ENCODE measurements around the gene APC.
"Not testable (repeated sequence)": the region's sequence is repeated elsewhere in the genome, so short reads cannot be mapped to it uniquely, and the experiment has no call there.

Gene APC

GRCh38 chr5:112787896-112788295 lies 50.2 kb downstream of the APC start:
- no peak for DNase-seq

- no peak for DNase-seq
Measured at GRCh38 chr5:112793201-112793600, 55.5 kb downstream of the APC start.

- DNase-seq = no peak
Measured at GRCh38 chr5:112794410-112794809, 56.7 kb downstream of the APC start.

GRCh38 chr5:112795342-112795741 lies 57.7 kb downstream of the APC start:
- no peak for DNase-seq

- DNase-seq = no peak
Measured at GRCh38 chr5:112795944-112796678, 58.4 kb downstream of the APC start.

- no peak for DNase-seq
Measured at GRCh38 chr5:112799661-112800060, 62.0 kb downstream of the APC start.

- DNase-seq = no peak
Measured at GRCh38 chr5:112800891-112801290, 63.2 kb downstream of the APC start.

GRCh38 chr5:112811023-112811422 lies 73.3 kb downstream of the APC start:
- DNase-seq = no peak

- no peak for DNase-seq
Measured at GRCh38 chr5:112812549-112812948, 74.9 kb downstream of the APC start.

- no peak for DNase-seq
Measured at GRCh38 chr5:112820246-112820645, 82.6 kb downstream of the APC start.

- no peak for DNase-seq
Measured at GRCh38 chr5:112822456-112822855, 84.8 kb downstream of the APC start.

GRCh38 chr5:112823181-112823580 lies 85.5 kb downstream of the APC start:
- no peak for DNase-seq

- DNase-seq = no peak
Measured at GRCh38 chr5:112823656-112824055, 86.0 kb downstream of the APC start.

GRCh38 chr5:112824197-112824596 lies 86.5 kb downstream of the APC start:
- DNase-seq = no peak

GRCh38 chr5:112830378-112830777 lies 92.7 kb downstream of the APC start:
- DNase-seq = no peak

- DNase-seq = no peak
Measured at GRCh38 chr5:112833971-112834370, 96.3 kb downstream of the APC start.

GRCh38 chr5:112844489-112844888 lies 106.8 kb downstream of the APC start:
- DNase-seq = no peak

- no peak for DNase-seq
Measured at GRCh38 chr5:112846556-112846955, 108.9 kb downstream of the APC start.

GRCh38 chr5:112847306-112847705 lies 109.6 kb downstream of the APC start:
- DNase-seq = no peak

- DNase-seq = peak; percentile 8
Measured at GRCh38 chr5:112848116-112848811, 110.6 kb downstream of the APC start.

- DNase-seq = no peak
Measured at GRCh38 chr5:112849912-112850311, 112.2 kb downstream of the APC start.

- DNase-seq = no peak
Measured at GRCh38 chr5:112854651-112855050, 117.0 kb downstream of the APC start.

- DNase-seq = no peak
Measured at GRCh38 chr5:112857866-112858265, 120.2 kb downstream of the APC start.

GRCh38 chr5:112860571-112860928 lies 122.9 kb downstream of the APC start:
- not testable (repeated sequence) for DNase-seq
